Hepatocyte (in vitro differentiated cells): Measurements from ENCODE around the gene ROS1. TPM values are rescaled to one million over a fixed set of nuclear protein-coding genes. Genes with fewer than 3 reads are reported as not detected.

Source experiments
- DNase-seq: peaks from one replicate; pipeline ENCODE4 v3.0.0-alpha.2; 2016; ENCODE audit warnings: low spot score
- H2AFZ ChIP-seq: fragments of 200-600 bp; sonication (generic); 2 replicates; pipeline ENCODE4 v1.6.0; 2016; ENCODE audit warnings: antibody characterized with exemption, mild to moderate bottlenecking
- H3K27ac ChIP-seq: fragments of 200-600 bp; sonication (generic); 2 replicates; pipeline ENCODE4 v1.5.1; 2016; ENCODE audit warnings: mild to moderate bottlenecking
- H3K27me3 ChIP-seq: fragments of 200-600 bp; sonication (generic); 2 replicates; pipeline ENCODE4 v1.6.1; 2016
- H3K36me3 ChIP-seq: fragments of 200-600 bp; sonication (generic); replicated peaks from 2 replicates; pipeline ENCODE4 v1.5.1; 2016; ENCODE audit warnings: low read depth; ENCODE audit not compliant: insufficient read depth
- H3K4me1 ChIP-seq: fragments of 200-600 bp; sonication (generic); 2 replicates; pipeline ENCODE4 v1.5.1; 2016; ENCODE audit warnings: mild to moderate bottlenecking, moderate library complexity; ENCODE audit not compliant: insufficient read depth
- H3K4me2 ChIP-seq: fragments of 200-600 bp; sonication (generic); 2 replicates; pipeline ENCODE4 v1.6.0; 2016
- H3K4me3 ChIP-seq: fragments of 200-600 bp; sonication (generic); 2 replicates; pipeline ENCODE4 v1.5.1; 2016; ENCODE audit warnings: mild to moderate bottlenecking
- H3K79me2 ChIP-seq: fragments of 200-600 bp; sonication (generic); 2 replicates; pipeline ENCODE4 v1.6.0; 2017; ENCODE audit warnings: mild to moderate bottlenecking
- H3K9me2 ChIP-seq: fragments of 200-600 bp; sonication (generic); replicated peaks from 2 replicates; pipeline ENCODE4 v1.6.0; 2017; ENCODE audit warnings: mild to moderate bottlenecking; ENCODE audit not compliant: insufficient read depth
- H3K9me3 ChIP-seq: fragments of 200-600 bp; sonication (generic); 2 replicates; pipeline ENCODE4 v1.5.1; 2016; ENCODE audit warnings: low read depth, mild to moderate bottlenecking
- H4K20me1 ChIP-seq: fragments of 200-600 bp; sonication (generic); 2 replicates; pipeline ENCODE4 v1.6.0; 2016; ENCODE audit warnings: mild to moderate bottlenecking; ENCODE audit not compliant: insufficient read depth, poor library complexity, severe bottlenecking
- CTCF ChIP-seq: fragments of 200-600 bp; sonication (generic); IDR thresholded peaks from 2 replicates; pipeline ENCODE4 v1.5.1; 2016; ENCODE audit warnings: antibody characterized with exemption, mild to moderate bottlenecking; ENCODE audit not compliant: poor library complexity
- EZH2 ChIP-seq: fragments of 200-600 bp; sonication (generic); IDR thresholded peaks from 2 replicates; pipeline ENCODE4 v1.6.1; 2016; ENCODE audit warnings: antibody characterized with exemption, mild to moderate bottlenecking, borderline replicate concordance
- EZH2phosphoT487 ChIP-seq: fragments of 200-600 bp; sonication (generic); IDR thresholded peaks from one replicate; pipeline ENCODE4 v1.6.1; 2018; ENCODE audit warnings: antibody characterized with exemption, mild to moderate bottlenecking, low read depth, moderate library complexity; ENCODE audit not compliant: unreplicated experiment, severe bottlenecking
- WGBS: methylation state at CpG from one replicate; pipeline ENCODE4 v1.1.6; 2016; ENCODE audit warnings: low lambda C conversion rate; ENCODE audit errors: missing lambda C conversion rate; 5-methylcytosine and 5-hydroxymethylcytosine counted together
- polyA plus RNA-seq: library from polyadenylated mRNA; unstranded; fragments of >200 nt; fragmentation: Nextera tagmentation; extraction: Ambion mirVana; gene quantifications from 2 replicates; pipeline ENCODE4 v1.2.1, GENCODE V29; 2016
- total RNA-seq: library from RNA; depleted of rRNA; stranded (reverse); fragments of >200 nt; gene quantifications from 2 replicates; pipeline ENCODE4 v1.2.3, GENCODE V29; 2014

Gene ROS1
- total and polyA plus RNA-seq, 2 experiments from 2014 or later, result 0.33 to 2.7 TPM

GRCh38 chr6:117303323-117303722 lies 122.4 kb downstream of the ROS1 start:
- H3K27me3 ChIP-seq, result no peaks in the 10 kb centered on the region
- H3K9me2 ChIP-seq, result no peaks in the 10 kb centered on the region
- no peak for TF ChIP-seq EZH2phosphoT487
- TF ChIP-seq CTCF, result no peak
- no peak for TF ChIP-seq EZH2
- no peak overlapping the region for H2AFZ ChIP-seq
- no peak overlapping the region for H3K4me2 ChIP-seq
- peaks cover 5% of the 10 kb centered on the region for H3K4me1 ChIP-seq
- DNase-seq, result no peak
- H4K20me1 ChIP-seq, result no peaks in the 10 kb centered on the region
- no peaks in the 10 kb centered on the region for H3K79me2 ChIP-seq
- no peak overlapping the region for H3K27ac ChIP-seq
- H3K9me3 ChIP-seq, result no peaks in the 10 kb centered on the region
- no peaks in the 10 kb centered on the region for H3K36me3 ChIP-seq
- WGBS, result 67% methylated on average over 3 of the region's 3 CpGs
- H3K4me3 ChIP-seq, result no peak overlapping the region

DNA sequence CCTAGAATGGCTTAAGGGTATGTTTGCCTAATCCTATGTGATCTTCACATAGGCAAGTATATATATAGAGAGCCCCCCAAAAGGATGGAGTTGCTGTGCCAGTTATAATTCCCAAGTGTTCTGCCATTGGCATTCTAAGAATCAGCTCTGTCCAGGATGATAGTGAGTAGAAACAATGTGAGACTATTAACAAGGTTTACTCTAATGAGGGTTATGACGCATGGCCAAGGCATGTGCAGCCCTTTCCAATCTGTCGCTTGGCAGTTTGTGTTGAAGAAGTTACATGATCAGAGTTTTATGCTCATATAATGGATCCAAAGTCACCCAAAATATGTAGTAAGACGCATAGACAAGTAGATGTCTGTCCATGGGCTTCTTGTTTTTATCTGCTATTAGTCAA lies 126.8 kb downstream of the ROS1 start:
- TF ChIP-seq EZH2 (no peak), EZH2phosphoT487 (no peak), CTCF (no peak)

GRCh38 chr6:117290173-117290846 lies 135.4 kb downstream of the ROS1 start:
- DNase-seq, result no peak
- H3K4me3 ChIP-seq, result no peak overlapping the region
- 51% methylated on average over 3 of the region's 3 CpGs for WGBS
- no peaks in the 10 kb centered on the region for H3K4me1 ChIP-seq
- H3K36me3 ChIP-seq, result no peaks in the 10 kb centered on the region
- no peaks in the 10 kb centered on the region for H3K27me3 ChIP-seq
- H3K9me3 ChIP-seq, result no peaks in the 10 kb centered on the region
- H3K4me2 ChIP-seq, result no peak overlapping the region
- H4K20me1 ChIP-seq, result no peaks in the 10 kb centered on the region
- no peak overlapping the region for H3K27ac ChIP-seq
- no peak overlapping the region for H2AFZ ChIP-seq
- H3K79me2 ChIP-seq, result no peaks in the 10 kb centered on the region
- no peaks in the 10 kb centered on the region for H3K9me2 ChIP-seq
- TF ChIP-seq CTCF (no peak), EZH2 (no peak), EZH2phosphoT487 (no peak)

More for the DNA sequence above, 126.8 kb downstream of the ROS1 start:
- H3K9me3 ChIP-seq, result no peaks in the 10 kb centered on the region
- no peak for DNase-seq
- no peak overlapping the region for H2AFZ ChIP-seq
- no peaks in the 10 kb centered on the region for H3K27me3 ChIP-seq
- no peaks in the 10 kb centered on the region for H3K4me1 ChIP-seq
- no peaks in the 10 kb centered on the region for H3K36me3 ChIP-seq
- H4K20me1 ChIP-seq, result no peaks in the 10 kb centered on the region
- no peaks in the 10 kb centered on the region for H3K79me2 ChIP-seq
- H3K9me2 ChIP-seq, result no peaks in the 10 kb centered on the region
- H3K4me2 ChIP-seq, result no peak overlapping the region
- 90% methylated on average over 3 of the region's 3 CpGs for WGBS
- H3K27ac ChIP-seq, result no peak overlapping the region
- no peak overlapping the region for H3K4me3 ChIP-seq
